ENCODE data around the gene HIVEP1.
A peak's percentile ranks its signal among the peaks of the same experiment; 100 is the strongest.

Gene HIVEP1

DNA sequence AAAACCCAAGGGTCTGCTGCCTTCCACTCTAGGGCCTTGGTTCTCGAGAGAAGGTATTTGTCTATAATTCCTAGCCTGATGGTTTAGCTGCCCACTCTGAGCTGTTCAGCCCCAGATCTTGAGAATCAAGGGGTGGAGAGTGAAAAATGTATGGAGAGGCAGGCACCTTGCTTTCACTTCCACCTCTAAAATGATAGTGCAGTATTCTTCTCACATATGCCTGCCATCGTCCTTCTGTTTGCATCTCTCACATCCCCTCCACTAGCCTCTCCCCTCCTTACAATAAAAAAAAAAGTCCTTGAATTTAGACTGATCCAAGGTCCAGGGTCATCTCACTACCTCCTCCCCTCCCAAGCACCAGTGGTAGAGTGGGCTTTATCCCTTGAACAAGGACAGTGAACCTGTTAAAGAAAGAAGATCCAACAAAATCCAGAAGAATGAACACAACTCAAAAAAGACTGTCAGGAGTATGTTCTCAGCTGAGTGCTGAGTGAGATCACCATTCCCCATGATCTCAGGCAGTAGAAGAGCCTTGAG, 104.2 kb downstream of the HIVEP1 start:
- no peak for DNase-seq (ENCODE audit: low read depth in 3 of 3)

- no peak for DNase-seq (ENCODE audit: low read depth in 3 of 3)
Measured at GRCh38 chr6:12116978-12117377, 104.9 kb downstream of the HIVEP1 start.

DNA sequence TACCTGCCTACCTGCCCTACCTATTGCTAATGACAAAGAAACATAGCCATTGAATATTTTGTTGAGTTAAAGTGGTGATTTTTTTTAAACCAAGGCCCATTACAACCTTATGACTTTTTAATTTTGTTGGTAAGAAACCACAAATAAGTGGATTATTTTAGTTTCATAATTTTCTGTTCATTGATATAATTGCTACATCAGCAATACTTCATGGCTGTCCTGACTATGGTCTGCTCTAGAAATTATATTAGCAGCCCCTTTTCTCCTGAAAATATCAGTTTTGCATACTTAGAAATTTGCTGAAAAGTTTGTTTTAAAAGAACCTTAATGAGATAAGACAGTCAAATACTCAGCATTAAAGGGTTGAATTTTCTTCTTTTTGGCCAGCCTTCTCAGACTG, 106.5 kb downstream of the HIVEP1 start:
- no peak for DNase-seq (ENCODE audit: low read depth in 3 of 3)

GRCh38 chr6:12119085-12119588, 107.0 kb downstream of the HIVEP1 start:
- peak in 2 of 3 donors; percentile 7 to 14 for DNase-seq (ENCODE audit: low read depth in 3 of 3)

DNA sequence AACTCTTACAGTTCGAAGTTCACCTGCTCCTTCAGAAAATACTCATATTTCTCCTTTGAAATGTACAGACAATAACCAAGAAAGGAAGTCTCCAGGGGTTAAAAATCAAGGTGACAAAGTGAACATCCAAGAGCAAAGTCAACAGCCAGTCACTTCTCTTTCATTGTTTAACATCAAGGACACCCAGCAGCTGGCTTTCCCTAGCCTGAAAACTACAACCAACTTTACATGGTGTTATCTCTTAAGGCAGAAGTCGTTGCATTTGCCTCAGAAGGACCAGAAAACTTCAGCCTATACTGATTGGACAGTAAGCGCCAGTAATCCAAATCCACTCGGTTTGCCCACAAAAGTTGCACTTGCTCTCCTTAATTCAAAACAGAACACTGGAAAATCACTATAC, 113.3 kb downstream of the HIVEP1 start:
- DNase-seq (ENCODE audit: low read depth in 3 of 3): no peak

- no peak for DNase-seq (ENCODE audit: low read depth in 3 of 3)
Measured at GRCh38 chr6:12126051-12126450, 113.9 kb downstream of the HIVEP1 start.

- no peak for DNase-seq (ENCODE audit: low read depth in 3 of 3)
Measured at GRCh38 chr6:12129523-12129922, 117.4 kb downstream of the HIVEP1 start.

- DNase-seq (ENCODE audit: low read depth in 3 of 3): no peak
Measured at GRCh38 chr6:12132351-12133222, 120.5 kb downstream of the HIVEP1 start.

DNA sequence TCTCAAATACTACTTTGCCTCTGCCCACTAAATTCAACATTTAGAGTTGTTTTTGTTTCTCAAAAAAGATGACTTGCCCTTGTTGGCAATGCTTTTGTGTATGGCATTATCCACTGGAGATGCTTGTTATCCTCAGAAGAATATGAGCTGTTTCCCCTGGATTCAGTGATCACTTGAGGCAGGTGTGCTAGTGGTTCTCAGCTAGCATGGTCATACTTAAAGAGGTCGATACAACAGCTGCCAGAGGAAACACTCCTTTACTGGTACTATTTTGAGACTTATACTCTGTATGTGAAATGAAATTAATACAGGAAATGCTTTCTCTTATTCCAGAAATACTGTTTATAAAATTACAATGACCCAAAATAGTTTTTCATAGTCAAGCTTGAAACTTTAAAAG, 122.5 kb downstream of the HIVEP1 start:
- DNase-seq (ENCODE audit: low read depth in 3 of 3): no peak

GRCh38 chr6:12134991-12135390, 122.9 kb downstream of the HIVEP1 start:
- no peak for DNase-seq (ENCODE audit: low read depth in 3 of 3)

- no peak for DNase-seq (ENCODE audit: low read depth in 3 of 3)
Measured at GRCh38 chr6:12136905-12137304, 124.8 kb downstream of the HIVEP1 start.

GRCh38 chr6:12137480-12137879, 125.4 kb downstream of the HIVEP1 start:
- no peak for DNase-seq (ENCODE audit: low read depth in 3 of 3)

DNA sequence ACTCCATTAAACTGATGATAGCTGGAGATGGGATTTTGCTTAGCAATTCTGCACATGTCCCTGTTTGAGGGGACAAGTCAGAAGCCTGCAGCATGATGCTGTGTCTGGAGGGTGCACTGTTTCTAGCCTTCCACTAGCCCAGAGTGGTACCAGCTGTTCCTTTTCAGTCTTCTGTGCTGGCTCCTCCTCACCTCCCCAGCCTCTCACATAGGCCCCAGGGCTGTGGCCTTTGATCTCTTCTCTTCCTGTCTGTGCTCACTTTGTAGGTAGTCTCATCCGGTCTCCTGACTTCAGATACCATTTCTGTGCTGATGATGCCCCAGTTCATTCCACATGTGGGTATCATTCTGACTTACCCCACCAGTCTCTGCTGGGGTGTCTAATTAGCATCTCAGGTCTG, 126.3 kb downstream of the HIVEP1 start:
- DNase-seq (ENCODE audit: low read depth in 3 of 3): peak in 1 of 3 donors; percentile 2

GRCh38 chr6:12138936-12139335, 126.8 kb downstream of the HIVEP1 start:
- DNase-seq (ENCODE audit: low read depth in 3 of 3): no peak

GRCh38 chr6:12147557-12148316, 135.6 kb downstream of the HIVEP1 start:
- no peak for DNase-seq (ENCODE audit: low read depth in 3 of 3)

DNA sequence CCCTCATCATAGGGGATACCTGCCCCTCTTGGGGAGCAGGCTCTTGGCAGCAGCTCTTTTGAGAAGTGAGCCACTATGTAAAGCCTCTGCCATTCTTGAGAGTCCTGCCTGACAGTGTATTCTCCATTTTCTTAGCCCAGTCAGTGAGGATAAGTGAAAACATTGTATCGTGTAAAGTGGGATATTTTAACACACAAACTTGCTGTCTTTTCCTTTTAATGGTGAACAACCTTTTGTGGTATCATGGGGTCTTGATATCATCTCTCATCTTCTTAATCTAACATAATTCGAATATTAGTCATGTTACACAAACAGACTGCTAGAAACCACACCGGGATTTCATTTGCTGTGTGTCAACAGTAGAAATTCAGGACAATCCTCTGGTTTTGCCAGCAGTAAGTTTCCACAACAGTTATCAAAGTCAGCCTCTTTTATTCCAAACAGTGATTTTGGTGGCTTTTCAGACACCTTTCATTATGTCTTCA, 136.2 kb downstream of the HIVEP1 start:
- no peak for DNase-seq (ENCODE audit: low read depth in 3 of 3)

- no peak for DNase-seq (ENCODE audit: low read depth in 3 of 3)
Measured at GRCh38 chr6:12148841-12149240, 136.7 kb downstream of the HIVEP1 start.

DNA sequence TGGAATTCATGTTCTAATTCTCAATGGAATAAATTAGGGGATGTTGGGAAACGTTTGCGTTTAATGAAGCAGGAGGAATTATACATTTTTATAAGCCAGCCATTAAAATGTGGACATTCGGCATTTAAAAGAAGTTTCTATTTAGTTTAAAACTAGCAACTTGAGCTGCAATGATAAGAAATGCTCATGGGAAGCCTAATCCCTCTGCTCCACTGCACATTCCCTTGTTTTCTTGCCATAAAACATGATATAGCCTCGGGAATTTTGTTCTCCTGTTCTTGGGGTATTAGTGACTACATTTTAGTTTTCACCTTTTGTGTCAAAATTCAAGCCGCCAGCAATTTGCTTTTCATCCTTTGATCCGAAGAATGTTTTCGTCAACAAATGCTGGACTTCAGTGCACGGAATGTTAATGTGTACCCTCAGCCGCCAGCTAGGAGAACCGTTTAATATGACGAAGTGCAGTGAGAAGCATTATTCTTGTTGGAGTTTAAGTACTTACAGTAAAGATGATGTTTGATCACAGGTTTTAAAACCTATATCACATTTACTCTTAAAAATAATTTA, 137.9 kb downstream of the HIVEP1 start:
- no peak for DNase-seq (ENCODE audit: low read depth in 3 of 3)

DNA sequence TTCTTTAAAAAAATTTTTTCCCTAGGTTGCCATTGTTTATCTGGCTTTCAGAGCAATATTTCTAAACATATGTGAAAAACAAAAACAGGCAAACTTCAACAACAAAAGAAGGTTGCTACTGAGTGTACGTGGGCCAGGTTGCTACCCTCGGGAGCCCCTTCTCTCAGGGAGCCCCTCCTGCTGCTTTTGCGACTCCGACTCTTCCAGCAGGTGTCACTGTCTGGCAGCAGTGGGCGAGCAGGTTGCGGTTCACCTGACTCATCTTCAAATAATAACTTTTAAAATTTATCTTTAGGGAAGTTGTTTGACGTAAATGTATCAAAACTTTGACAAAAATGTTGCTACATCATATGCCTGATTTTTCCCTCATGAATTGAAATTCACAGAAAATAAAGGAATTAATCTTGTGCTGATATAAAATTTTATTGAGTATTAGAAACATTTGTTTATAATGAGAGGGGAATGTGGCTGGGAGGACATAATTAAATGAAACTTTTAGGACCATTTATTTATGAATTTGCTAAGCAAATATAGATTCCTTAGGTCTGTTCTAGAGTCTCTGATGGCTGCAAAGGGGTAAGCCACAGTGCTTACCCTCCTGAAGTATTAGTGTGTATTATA, 138.8 kb downstream of the HIVEP1 start:
- DNase-seq (ENCODE audit: low read depth in 3 of 3): peak in 1 of 3 donors; percentile 13

GRCh38 chr6:12151433-12151820, 139.3 kb downstream of the HIVEP1 start:
- no peak for DNase-seq (ENCODE audit: low read depth in 3 of 3)
